GM18505 (cell line): ENCODE measurements around the gene ACTR3.

Experiments used
- ATAC-seq: cut with Tn5 transposase; IDR thresholded peaks from one replicate; pipeline ENCODE4 v1.9.1; 2021; ENCODE audit not compliant: unreplicated experiment
- POLR2A ChIP-seq: IDR thresholded peaks from 4 replicates; pipeline ENCODE4 v1.6.1; 2011; ENCODE audit warnings: borderline replicate concordance; ENCODE audit not compliant: insufficient read depth, insufficient read length; ENCODE audit errors: extremely low read depth

Gene ACTR3

GRCh38 chr2:113890253-113891235 lies 655 bp downstream of the ACTR3 start:
- peak; percentile 26 for ATAC-seq
- TF ChIP-seq POLR2A, result peak; percentile 81

GRCh38 chr2:113891265-113891959 lies 1.5 kb downstream of the ACTR3 start:
- TF ChIP-seq POLR2A, result no peak
- no peak for ATAC-seq

DNA sequence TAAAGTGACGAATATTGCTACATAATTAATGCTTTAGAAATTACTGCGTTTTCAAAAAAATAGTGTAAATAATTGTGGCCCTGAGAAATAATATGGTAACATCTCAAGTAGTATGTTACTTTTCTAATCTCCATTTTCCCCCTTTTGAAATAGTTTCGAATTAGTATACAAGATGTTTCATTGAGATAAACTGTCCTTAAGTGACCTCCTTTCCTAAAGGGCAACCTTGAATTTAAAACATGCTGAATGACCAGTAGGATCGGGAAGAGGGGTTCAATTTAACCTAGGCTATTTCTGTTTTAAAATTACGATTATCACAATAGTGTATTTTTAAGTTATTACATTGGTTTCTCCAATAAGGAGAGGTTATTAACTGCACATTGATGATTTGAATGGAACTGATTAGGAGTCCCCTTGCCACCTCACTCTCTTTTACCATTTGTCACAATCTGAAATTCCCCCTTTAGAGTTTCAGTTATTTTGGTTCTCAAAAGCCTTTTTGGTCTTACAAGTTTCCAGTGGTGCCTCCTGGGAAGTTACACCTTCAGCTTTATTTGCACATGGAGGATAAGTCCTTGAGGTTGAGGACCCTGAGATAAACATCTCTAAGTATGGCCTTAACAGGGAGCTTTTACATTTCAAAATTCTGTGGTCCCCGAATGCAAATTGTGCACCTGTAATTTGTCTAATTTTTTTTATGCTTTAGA lies 2.3 kb downstream of the ACTR3 start:
- ATAC-seq, result no peak
- no peak for TF ChIP-seq POLR2A

GRCh38 chr2:113894156-113894743 lies 4.4 kb downstream of the ACTR3 start:
- TF ChIP-seq POLR2A, result no peak
- ATAC-seq, result no peak

DNA sequence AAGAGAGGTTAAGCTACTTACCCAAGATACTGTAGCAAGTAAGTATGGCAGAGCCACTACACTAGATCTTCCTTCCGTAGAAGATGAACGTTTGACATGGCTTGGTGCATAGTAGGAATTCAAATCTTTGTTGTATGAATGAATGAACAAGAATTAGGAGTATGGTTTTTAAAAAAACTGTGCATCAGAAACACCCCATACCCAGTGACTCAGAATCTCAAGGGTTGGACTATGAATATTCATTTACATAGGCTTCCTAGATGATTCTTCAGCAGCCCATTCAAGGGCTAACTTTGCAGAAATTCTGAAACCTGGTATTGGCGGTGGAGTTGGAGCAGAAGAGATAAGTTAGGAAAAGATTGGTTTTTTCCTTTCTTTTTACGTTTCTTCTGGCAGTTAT lies 5.4 kb downstream of the ACTR3 start:
- ATAC-seq, result no peak
- no peak for TF ChIP-seq POLR2A

DNA sequence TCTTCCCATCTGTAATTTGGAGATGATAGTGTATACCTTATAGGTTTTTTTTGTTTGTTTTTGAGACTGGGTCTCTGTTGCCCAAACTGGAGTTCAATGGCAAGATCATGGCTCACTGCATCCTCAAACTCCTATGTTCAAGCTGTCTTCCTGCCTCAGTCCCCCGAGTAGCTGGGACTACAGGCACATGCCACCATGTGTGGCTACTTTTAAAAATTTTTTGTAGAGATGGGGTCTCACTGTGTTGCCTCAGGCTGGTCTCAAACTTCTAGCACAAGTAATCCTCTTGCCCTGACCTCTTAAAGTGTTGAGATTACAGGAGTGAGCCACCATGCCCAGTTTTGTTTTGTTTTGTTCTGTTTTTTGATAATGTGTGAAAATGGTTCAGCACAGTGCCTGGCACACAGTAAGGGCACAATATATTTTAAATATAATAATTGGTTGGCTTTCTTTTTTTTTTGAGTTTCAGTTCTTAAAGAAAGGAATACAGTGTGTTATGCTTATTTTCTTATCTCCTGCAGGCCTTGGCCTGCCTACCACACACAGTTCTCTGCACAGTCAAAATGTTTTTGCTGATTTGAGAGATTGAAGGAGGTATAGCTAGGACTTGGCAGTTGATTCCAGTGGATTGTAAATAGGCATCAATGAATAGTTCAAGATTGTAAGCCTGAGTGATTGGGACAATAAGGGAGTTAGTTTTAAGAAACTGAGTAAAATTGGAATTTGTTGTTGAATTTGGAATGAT lies 6.1 kb downstream of the ACTR3 start:
- no peak for ATAC-seq
- no peak for TF ChIP-seq POLR2A

GRCh38 chr2:113896791-113897190 lies 6.9 kb downstream of the ACTR3 start:
- TF ChIP-seq POLR2A, result no peak
- no peak for ATAC-seq

- TF ChIP-seq POLR2A, result no peak
- no peak for ATAC-seq
These were observed 8.2 kb downstream of the ACTR3 start for GRCh38 chr2:113898081-113898480.

DNA sequence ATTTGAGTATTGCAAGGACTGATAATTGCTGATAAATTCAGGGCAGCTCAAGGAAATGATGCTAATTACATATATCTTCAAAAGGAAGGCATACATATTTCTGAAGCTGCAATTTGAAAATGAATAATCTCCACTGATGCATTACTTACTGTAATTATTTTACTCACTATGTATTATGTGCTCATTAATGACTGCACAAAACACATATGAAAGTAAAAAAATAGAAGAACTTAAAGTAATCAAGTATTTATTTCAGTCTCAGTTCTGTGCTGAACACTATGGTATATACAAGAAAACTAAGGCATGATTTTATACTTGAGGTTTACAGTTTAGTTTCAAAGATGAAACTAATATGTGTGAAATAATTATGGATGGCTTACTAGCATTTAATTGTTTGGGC lies 9.3 kb downstream of the ACTR3 start:
- TF ChIP-seq POLR2A, result no peak
- no peak for ATAC-seq

DNA sequence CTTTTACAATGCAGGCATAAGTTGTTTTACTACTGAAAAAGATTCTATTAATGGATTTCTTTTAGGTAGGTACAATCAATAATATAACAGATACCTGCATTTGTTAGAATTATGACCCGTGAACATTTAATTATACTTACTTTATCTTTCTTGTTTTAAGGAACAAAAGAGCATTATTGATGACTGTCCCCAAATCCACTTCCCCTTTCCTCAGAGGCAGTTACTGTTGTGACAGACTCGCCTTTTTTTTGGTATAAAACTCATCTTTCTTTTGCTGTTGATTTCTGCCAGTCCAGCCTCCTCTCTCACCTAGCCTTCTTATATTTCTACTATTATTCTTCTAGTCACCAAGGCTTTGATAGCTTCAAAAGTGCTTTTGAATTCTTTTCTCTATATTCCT lies 12.1 kb downstream of the ACTR3 start:
- ATAC-seq, result no peak
- TF ChIP-seq POLR2A, result no peak

GRCh38 chr2:113905886-113906285 lies 16.0 kb downstream of the ACTR3 start:
- no peak for TF ChIP-seq POLR2A
- ATAC-seq, result no peak

GRCh38 chr2:113906647-113907046 lies 16.8 kb downstream of the ACTR3 start:
- no peak for ATAC-seq

GRCh38 chr2:113907297-113907696 lies 17.4 kb downstream of the ACTR3 start:
- no peak for TF ChIP-seq POLR2A
- no peak for ATAC-seq

More at GRCh38 chr2:113906647-113907046, 16.8 kb downstream of the ACTR3 start:
- no peak for TF ChIP-seq POLR2A

- no peak for ATAC-seq
- no peak for TF ChIP-seq POLR2A
These were observed 20.3 kb downstream of the ACTR3 start for GRCh38 chr2:113910110-113910717.
